ENCODE measurements around the gene PTGR3.
A peak's percentile ranks its signal among the peaks of the same experiment; 100 is the strongest.

The PTGR3 gene

GRCh38 chr18:75209129-75209950, at the start of gene PTGR3:
TSS of gene PTGR3 (minus strand) at chr18:75209139. CDS start at chr18:75209058, 81 bp downstream.
- peaks cover 35 to 54% of the 10 kb centered on the region in 2 donors for H3K4me1 ChIP-seq (ENCODE audit: control insufficient read depth in 1 of 2, insufficient read depth in 2 of 2, low read length in 2 of 2)
- no peaks in the 10 kb centered on the region for H3K9me3 ChIP-seq (ENCODE audit: control insufficient read depth in 1 of 2, low read length in 2 of 2)
- H3K36me3 ChIP-seq (ENCODE audit: control insufficient read depth in 1 of 2, insufficient read depth in 2 of 2, low read length in 2 of 2) = no peaks in the 10 kb centered on the region
- H3K27ac ChIP-seq (ENCODE audit: low read depth, low read length) = peak within 1 kb of the TSS; percentile 90
- no peaks in the 10 kb centered on the region for H3K27me3 ChIP-seq (ENCODE audit: control insufficient read depth in 1 of 2, insufficient read depth in 2 of 2, low read length in 2 of 2)
- peak within 1 kb of the TSS; percentile 81 to 86 for H3K9ac ChIP-seq (ENCODE audit: low read depth in 1 of 2, low read length in 2 of 2)
- H3K4me3 ChIP-seq (ENCODE audit: low read depth in 1 of 2, low read length in 2 of 2) = peak within 1 kb of the TSS; percentile 94 to 96

- H3K4me1 ChIP-seq (ENCODE audit: control insufficient read depth in 1 of 2, insufficient read depth in 2 of 2, low read length in 2 of 2) = peaks cover 0 to 17% of the 10 kb centered on the region in 2 donors
- H3K27ac ChIP-seq (ENCODE audit: low read depth, low read length) = no peak overlapping the region
- no peak overlapping the region for H3K9ac ChIP-seq (ENCODE audit: low read depth in 1 of 2, low read length in 2 of 2)
- no peaks in the 10 kb centered on the region for H3K36me3 ChIP-seq (ENCODE audit: control insufficient read depth in 1 of 2, insufficient read depth in 2 of 2, low read length in 2 of 2)
- no peak overlapping the region for H3K4me3 ChIP-seq (ENCODE audit: low read depth in 1 of 2, low read length in 2 of 2)
- no peaks in the 10 kb centered on the region for H3K27me3 ChIP-seq (ENCODE audit: control insufficient read depth in 1 of 2, insufficient read depth in 2 of 2, low read length in 2 of 2)
- no peaks in the 10 kb centered on the region for H3K9me3 ChIP-seq (ENCODE audit: control insufficient read depth in 1 of 2, low read length in 2 of 2)
These were observed 48.7 kb upstream of the PTGR3 start for GRCh38 chr18:75257605-75258004.

- Histone ChIP-seq H3K4me3 (ENCODE audit: low read depth in 1 of 2, low read length in 2 of 2) (no peak overlapping the region), H3K36me3 (ENCODE audit: control insufficient read depth in 1 of 2, insufficient read depth in 2 of 2, low read length in 2 of 2) (no peaks in the 10 kb centered on the region), H3K27ac (ENCODE audit: low read depth, low read length) (no peak overlapping the region), H3K27me3 (ENCODE audit: control insufficient read depth in 1 of 2, insufficient read depth in 2 of 2, low read length in 2 of 2) (no peaks in the 10 kb centered on the region), H3K9me3 (ENCODE audit: control insufficient read depth in 1 of 2, low read length in 2 of 2) (no peaks in the 10 kb centered on the region), H3K4me1 (ENCODE audit: control insufficient read depth in 1 of 2, insufficient read depth in 2 of 2, low read length in 2 of 2) (peaks cover 0 to 21% of the 10 kb centered on the region in 2 donors), H3K9ac (ENCODE audit: low read depth in 1 of 2, low read length in 2 of 2) (no peak overlapping the region)
These were observed 47.4 kb upstream of the PTGR3 start for GRCh38 chr18:75256376-75256775.

DNA sequence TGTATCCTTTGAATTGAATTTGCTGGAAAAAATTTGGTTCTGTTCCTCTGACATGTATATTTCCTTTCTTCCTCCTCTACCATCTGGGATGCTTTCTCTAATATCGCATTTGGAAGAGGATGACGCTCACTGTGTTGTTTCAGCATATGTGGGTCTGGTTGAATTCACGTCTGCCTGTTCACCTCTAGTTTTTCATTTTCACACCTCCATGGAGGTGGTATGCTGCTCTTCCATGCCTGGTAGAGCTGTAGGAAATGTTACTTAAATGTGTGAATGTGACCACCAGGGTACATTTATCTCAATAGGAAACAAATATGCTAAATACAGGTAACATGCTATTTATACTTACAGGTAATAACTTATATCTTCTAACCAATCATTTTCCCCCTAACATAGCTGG, 46.2 kb upstream of the PTGR3 start:
- H3K9me3 ChIP-seq (ENCODE audit: control insufficient read depth in 1 of 2, low read length in 2 of 2) = no peaks in the 10 kb centered on the region
- H3K27me3 ChIP-seq (ENCODE audit: control insufficient read depth in 1 of 2, insufficient read depth in 2 of 2, low read length in 2 of 2) = no peaks in the 10 kb centered on the region
- peaks cover 0 to 21% of the 10 kb centered on the region in 2 donors for H3K4me1 ChIP-seq (ENCODE audit: control insufficient read depth in 1 of 2, insufficient read depth in 2 of 2, low read length in 2 of 2)
- no peaks in the 10 kb centered on the region for H3K36me3 ChIP-seq (ENCODE audit: control insufficient read depth in 1 of 2, insufficient read depth in 2 of 2, low read length in 2 of 2)
- no peak overlapping the region for H3K9ac ChIP-seq (ENCODE audit: low read depth in 1 of 2, low read length in 2 of 2)
- H3K4me3 ChIP-seq (ENCODE audit: low read depth in 1 of 2, low read length in 2 of 2) = no peak overlapping the region
- no peak overlapping the region for H3K27ac ChIP-seq (ENCODE audit: low read depth, low read length)

DNA sequence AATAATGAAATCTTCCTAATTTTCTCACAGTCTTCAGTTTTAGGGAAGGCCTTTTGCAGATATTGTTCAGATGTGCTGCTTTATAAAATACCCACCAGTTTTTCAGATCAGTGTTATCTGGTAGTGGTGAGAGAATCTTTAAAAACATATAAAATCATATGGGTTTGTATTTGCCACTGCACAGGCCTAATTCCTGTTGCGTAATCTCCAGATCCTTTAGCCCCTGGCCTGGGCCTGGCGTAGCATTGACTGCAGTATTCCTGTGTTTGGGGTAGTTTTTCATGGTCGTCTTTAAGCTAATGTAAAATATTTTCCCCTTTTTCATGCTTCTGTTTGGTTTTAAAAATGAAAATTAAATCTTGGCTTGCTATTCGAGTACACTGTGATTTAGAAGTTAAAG, 44.8 kb upstream of the PTGR3 start:
- H3K27ac ChIP-seq (ENCODE audit: low read depth, low read length) = no peak overlapping the region

DNA sequence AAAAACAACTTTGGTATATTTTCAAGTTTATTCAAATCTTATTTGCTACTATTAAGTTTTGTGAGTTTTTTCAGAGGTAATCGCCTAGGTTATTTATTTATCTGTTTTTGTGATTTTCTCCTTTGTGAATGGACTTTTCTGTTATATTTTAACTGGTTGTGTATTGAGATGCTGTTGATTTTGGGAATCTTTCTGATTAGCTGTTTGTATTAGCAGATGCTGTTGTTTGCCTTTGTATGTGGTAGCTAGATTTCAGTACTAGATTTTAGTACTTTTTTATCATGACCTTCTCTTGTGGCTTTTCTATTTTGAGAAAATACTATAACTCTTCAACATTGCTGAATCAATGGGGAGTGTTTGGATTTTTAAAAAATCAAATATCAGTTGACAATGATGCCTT, 44.1 kb upstream of the PTGR3 start:
- Histone ChIP-seq H3K4me1 (ENCODE audit: control insufficient read depth in 1 of 2, insufficient read depth in 2 of 2, low read length in 2 of 2) (peaks cover 14 to 26% of the 10 kb centered on the region in 2 donors), H3K9ac (ENCODE audit: low read depth in 1 of 2, low read length in 2 of 2) (no peak overlapping the region)

More for the DNA sequence above, 44.8 kb upstream of the PTGR3 start:
- peaks cover 7 to 21% of the 10 kb centered on the region in 2 donors for H3K4me1 ChIP-seq (ENCODE audit: control insufficient read depth in 1 of 2, insufficient read depth in 2 of 2, low read length in 2 of 2)
- no peaks in the 10 kb centered on the region for H3K9me3 ChIP-seq (ENCODE audit: control insufficient read depth in 1 of 2, low read length in 2 of 2)
- H3K9ac ChIP-seq (ENCODE audit: low read depth in 1 of 2, low read length in 2 of 2) = no peak overlapping the region
- no peaks in the 10 kb centered on the region for H3K36me3 ChIP-seq (ENCODE audit: control insufficient read depth in 1 of 2, insufficient read depth in 2 of 2, low read length in 2 of 2)
- H3K27me3 ChIP-seq (ENCODE audit: control insufficient read depth in 1 of 2, insufficient read depth in 2 of 2, low read length in 2 of 2) = no peaks in the 10 kb centered on the region
- no peak overlapping the region for H3K4me3 ChIP-seq (ENCODE audit: low read depth in 1 of 2, low read length in 2 of 2)

DNA sequence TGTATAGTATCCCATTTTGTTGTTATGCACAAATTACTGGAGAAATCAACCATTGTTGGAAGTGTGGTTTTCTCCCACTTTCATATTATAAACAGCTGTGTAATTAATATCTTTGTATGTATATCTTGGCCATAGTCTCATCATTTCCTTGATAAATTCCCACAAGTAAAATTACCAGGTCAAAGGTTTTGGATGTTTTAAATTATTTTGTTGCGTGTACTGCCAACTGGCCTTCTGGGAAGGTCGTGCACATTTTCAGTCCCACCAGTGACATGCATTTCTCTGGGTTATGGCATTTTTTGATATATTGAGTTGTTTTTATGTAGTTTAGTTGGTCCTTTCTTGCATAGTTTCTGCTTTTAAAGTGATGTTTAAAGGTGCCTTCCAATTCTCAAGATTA, 43.2 kb upstream of the PTGR3 start:
- Histone ChIP-seq H3K27me3 (ENCODE audit: control insufficient read depth in 1 of 2, insufficient read depth in 2 of 2, low read length in 2 of 2) (no peaks in the 10 kb centered on the region), H3K9me3 (ENCODE audit: control insufficient read depth in 1 of 2, low read length in 2 of 2) (no peaks in the 10 kb centered on the region), H3K9ac (ENCODE audit: low read depth in 1 of 2, low read length in 2 of 2) (no peak overlapping the region), H3K4me1 (ENCODE audit: control insufficient read depth in 1 of 2, insufficient read depth in 2 of 2, low read length in 2 of 2) (peaks cover 21 to 31% of the 10 kb centered on the region in 2 donors), H3K4me3 (ENCODE audit: low read depth in 1 of 2, low read length in 2 of 2) (no peak overlapping the region), H3K36me3 (ENCODE audit: control insufficient read depth in 1 of 2, insufficient read depth in 2 of 2, low read length in 2 of 2) (no peaks in the 10 kb centered on the region), H3K27ac (ENCODE audit: low read depth, low read length) (no peak overlapping the region)

More for the DNA sequence above, 44.1 kb upstream of the PTGR3 start:
- Histone ChIP-seq H3K4me3 (ENCODE audit: low read depth in 1 of 2, low read length in 2 of 2) (no peak overlapping the region), H3K9me3 (ENCODE audit: control insufficient read depth in 1 of 2, low read length in 2 of 2) (no peaks in the 10 kb centered on the region), H3K36me3 (ENCODE audit: control insufficient read depth in 1 of 2, insufficient read depth in 2 of 2, low read length in 2 of 2) (no peaks in the 10 kb centered on the region), H3K27me3 (ENCODE audit: control insufficient read depth in 1 of 2, insufficient read depth in 2 of 2, low read length in 2 of 2) (no peaks in the 10 kb centered on the region), H3K27ac (ENCODE audit: low read depth, low read length) (no peak overlapping the region)

- Histone ChIP-seq H3K27me3 (ENCODE audit: control insufficient read depth in 1 of 2, insufficient read depth in 2 of 2, low read length in 2 of 2) (no peaks in the 10 kb centered on the region), H3K9ac (ENCODE audit: low read depth in 1 of 2, low read length in 2 of 2) (no peak overlapping the region), H3K4me3 (ENCODE audit: low read depth in 1 of 2, low read length in 2 of 2) (no peak overlapping the region), H3K9me3 (ENCODE audit: control insufficient read depth in 1 of 2, low read length in 2 of 2) (no peaks in the 10 kb centered on the region), H3K36me3 (ENCODE audit: control insufficient read depth in 1 of 2, insufficient read depth in 2 of 2, low read length in 2 of 2) (no peaks in the 10 kb centered on the region), H3K4me1 (ENCODE audit: control insufficient read depth in 1 of 2, insufficient read depth in 2 of 2, low read length in 2 of 2) (peaks cover 28 to 37% of the 10 kb centered on the region in 2 donors), H3K27ac (ENCODE audit: low read depth, low read length) (no peak overlapping the region)
These were observed 42.5 kb upstream of the PTGR3 start for GRCh38 chr18:75251466-75251865.

DNA sequence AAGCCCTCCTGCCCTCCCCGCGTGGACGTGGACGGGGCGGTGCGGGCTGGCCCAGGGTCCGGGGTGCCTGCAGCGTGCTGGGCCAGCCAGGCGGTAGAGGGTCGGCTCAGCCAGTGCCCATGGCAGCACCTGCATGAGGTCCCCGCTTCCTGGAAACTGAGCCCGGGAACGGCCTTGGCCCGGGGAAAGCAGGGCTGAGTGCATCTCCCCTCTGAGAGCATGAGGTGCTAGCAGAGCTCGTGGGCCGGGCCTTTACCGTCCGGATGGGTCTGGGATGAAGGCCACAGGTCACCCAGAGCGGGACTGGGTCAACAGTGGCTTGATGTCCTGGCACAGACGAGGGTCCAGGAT, 41.5 kb upstream of the PTGR3 start:
- Histone ChIP-seq H3K9ac (ENCODE audit: low read depth in 1 of 2, low read length in 2 of 2) (no peak overlapping the region), H3K36me3 (ENCODE audit: control insufficient read depth in 1 of 2, insufficient read depth in 2 of 2, low read length in 2 of 2) (no peaks in the 10 kb centered on the region), H3K4me3 (ENCODE audit: low read depth in 1 of 2, low read length in 2 of 2) (no peak overlapping the region), H3K27me3 (ENCODE audit: control insufficient read depth in 1 of 2, insufficient read depth in 2 of 2, low read length in 2 of 2) (no peaks in the 10 kb centered on the region), H3K9me3 (ENCODE audit: control insufficient read depth in 1 of 2, low read length in 2 of 2) (no peaks in the 10 kb centered on the region), H3K27ac (ENCODE audit: low read depth, low read length) (no peak overlapping the region), H3K4me1 (ENCODE audit: control insufficient read depth in 1 of 2, insufficient read depth in 2 of 2, low read length in 2 of 2) (peaks cover 34 to 40% of the 10 kb centered on the region in 2 donors)

GRCh38 chr18:75249672-75250470, 40.9 kb upstream of the PTGR3 start:
- Histone ChIP-seq H3K4me1 (ENCODE audit: control insufficient read depth in 1 of 2, insufficient read depth in 2 of 2, low read length in 2 of 2) (peaks cover 34 to 35% of the 10 kb centered on the region in 2 donors), H3K36me3 (ENCODE audit: control insufficient read depth in 1 of 2, insufficient read depth in 2 of 2, low read length in 2 of 2) (no peaks in the 10 kb centered on the region), H3K4me3 (ENCODE audit: low read depth in 1 of 2, low read length in 2 of 2) (no peak overlapping the region), H3K27ac (ENCODE audit: low read depth, low read length) (no peak overlapping the region), H3K9ac (ENCODE audit: low read depth in 1 of 2, low read length in 2 of 2) (no peak overlapping the region), H3K9me3 (ENCODE audit: control insufficient read depth in 1 of 2, low read length in 2 of 2) (no peaks in the 10 kb centered on the region), H3K27me3 (ENCODE audit: control insufficient read depth in 1 of 2, insufficient read depth in 2 of 2, low read length in 2 of 2) (no peaks in the 10 kb centered on the region)

Measured in duodenal mucosa (tissue), 2 donors.